GM18870 (cell line): ENCODE results near the gene TMEM255B.
"Not testable (repeated sequence)": the region's sequence is repeated elsewhere in the genome, so short reads cannot be mapped to it uniquely, and the experiment has no call there.

Source experiments
- ATAC-seq: cut with Tn5 transposase; IDR thresholded peaks from one replicate; pipeline ENCODE4 v1.9.1; 2021; ENCODE audit warnings: moderate library complexity; ENCODE audit not compliant: unreplicated experiment

TMEM255B gene

DNA sequence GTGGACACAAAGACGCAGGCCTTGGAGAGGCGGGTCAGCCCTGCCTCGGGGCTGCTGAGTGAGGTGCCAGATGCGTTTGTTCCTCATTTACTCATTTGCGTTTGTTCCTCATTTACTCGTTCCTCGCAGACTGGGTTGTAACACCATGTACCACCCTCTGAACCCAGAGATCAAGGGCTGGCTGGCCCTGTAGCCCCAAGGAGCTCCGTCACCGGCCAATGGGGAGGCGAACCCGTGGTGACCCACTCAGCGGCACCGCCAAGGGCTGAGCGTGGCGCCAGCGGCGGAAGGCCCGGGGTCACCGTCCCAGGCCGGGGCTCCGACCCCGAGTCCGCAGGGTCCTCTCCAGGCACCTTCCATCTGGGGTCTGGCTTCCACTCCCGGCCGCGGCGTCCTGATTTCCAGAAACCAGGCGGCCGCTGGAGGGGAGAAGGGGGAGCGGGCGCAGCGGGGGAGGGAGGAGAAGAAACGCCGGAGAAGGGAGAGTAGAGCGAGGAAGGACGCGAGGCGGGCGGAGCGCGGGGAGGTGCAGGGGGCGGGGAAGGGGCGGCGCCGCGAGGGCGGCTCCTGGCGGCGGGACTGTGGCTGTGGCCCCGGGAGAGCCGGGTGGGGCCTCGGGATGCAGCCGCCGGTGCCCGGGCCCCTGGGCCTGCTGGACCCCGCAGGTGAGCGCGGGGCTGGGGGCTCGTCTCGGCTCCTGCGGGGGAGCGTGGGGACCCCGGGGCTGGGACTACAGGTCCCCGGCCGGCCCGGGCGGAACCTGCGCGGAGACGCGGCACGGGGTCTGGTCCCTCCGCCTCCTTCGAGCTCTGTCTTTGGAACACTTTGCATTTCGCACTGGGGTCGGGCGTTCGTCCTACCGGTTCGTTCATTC, at the start of gene TMEM255B:
TMEM255B (plus strand) TSS at position 576 of the 874 bp plus-strand sequence; CDS start at position 620, 44 bp downstream.
- no peak for ATAC-seq

DNA sequence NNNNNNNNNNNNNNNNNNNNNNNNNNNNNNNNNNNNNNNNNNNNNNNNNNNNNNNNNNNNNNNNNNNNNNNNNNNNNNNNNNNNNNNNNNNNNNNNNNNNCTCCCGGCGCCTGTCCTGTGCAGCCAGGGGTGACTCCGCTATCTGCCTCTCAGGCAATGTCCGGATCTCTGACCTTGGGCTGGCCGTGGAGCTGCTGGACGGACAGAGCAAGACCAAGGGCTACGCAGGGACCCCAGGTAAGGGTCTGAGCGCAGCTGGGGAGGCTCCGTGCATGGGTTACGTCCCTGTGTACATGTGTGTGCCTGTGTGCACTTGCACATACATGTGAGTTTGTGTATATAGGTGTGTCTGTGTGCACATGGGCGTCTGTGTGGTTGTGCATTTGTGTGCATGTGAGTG, 36.1 kb upstream of the TMEM255B start:
- ATAC-seq: no peak

DNA sequence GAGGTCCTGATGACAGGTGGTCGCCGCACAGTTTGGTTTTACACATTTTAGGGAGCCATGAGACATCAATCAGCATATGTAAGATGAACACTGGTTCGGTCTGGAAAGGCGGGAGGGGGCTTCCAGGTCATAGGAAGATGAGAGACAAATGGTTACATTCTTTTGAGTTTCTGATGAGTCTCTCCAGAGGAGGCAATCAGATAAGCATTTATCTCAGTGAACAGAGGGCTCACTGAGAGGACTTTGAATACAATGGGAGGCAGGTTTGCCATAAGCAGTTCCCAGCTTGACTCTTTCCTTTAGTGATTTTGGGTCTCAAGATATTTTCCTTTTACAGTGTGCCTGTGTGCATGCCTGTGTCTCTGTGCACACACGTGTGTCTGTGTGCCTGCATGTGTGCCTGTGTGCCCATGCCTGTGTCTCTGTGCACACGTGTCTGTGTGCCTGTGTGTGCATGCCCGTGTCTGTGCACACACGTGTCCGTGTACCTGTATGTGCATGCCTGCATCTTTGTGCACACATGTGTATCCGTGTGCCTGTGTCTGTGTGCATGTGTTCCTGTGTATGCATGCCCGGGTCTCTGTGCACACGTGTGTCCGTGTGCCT, 35.5 kb upstream of the TMEM255B start:
- ATAC-seq: no peak

DNA sequence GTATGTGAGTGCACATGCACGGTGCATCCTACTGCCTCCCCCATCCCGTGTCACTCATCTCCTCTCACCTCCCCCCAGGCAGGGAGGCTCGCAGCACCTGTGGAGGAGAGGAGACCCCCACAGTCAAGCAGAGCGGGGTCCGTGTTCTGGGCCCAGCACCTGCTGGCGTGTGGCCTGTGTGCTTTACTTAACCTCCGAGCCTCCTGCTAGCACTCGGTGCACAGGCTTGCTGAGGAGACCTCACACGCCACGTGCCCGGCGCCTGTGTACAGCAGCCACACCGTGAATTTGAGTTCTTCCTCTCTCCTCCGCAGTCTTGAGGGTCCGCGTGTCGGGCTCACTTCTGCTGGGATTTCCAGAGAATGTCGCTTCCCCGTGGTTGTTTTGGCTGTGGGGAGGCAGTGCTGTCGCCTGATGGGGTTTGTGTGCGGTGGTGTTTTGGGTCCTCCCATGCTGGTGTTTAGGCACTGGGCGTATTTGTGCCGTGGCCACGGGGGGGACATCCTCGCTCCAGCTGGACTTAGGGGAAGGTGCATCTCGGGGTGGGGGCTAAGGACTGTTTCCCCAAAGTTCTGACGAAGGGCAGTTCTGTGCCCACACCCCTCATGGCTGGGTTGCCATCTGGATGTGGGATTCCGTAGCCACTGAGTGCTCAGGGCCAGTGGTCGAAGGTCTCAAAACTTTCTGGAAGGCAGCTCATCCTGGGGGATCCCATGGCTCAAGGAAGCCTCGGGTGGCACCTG, 34.8 kb upstream of the TMEM255B start:
- no peak for ATAC-seq

DNA sequence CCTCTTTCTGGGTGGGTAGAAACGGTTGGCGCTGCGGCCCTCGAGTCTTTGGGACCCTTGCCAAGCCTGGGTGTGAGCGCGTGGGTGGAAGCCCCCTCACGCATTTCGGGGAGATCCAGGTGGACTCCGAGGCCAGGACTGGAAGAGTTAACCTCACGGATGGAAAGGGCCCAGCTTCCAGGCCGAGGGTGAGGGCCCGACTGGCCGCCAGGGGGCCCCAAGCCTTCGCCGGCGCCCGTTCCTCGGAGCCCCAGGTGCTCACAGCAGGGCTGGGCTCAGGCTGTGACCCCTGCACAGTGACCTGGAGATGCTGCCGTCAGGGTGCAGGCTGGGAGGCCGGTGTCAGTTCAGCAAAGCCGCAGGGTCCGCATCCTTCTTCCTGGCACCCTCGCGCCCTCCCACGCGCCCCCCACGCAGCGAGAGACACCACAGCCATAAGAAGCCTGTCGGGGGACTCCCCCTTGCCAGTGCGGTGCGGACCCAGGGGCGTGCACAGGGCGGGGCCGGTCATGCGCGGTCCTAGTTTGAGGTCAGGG, 34.2 kb upstream of the TMEM255B start:
- ATAC-seq: no peak

DNA sequence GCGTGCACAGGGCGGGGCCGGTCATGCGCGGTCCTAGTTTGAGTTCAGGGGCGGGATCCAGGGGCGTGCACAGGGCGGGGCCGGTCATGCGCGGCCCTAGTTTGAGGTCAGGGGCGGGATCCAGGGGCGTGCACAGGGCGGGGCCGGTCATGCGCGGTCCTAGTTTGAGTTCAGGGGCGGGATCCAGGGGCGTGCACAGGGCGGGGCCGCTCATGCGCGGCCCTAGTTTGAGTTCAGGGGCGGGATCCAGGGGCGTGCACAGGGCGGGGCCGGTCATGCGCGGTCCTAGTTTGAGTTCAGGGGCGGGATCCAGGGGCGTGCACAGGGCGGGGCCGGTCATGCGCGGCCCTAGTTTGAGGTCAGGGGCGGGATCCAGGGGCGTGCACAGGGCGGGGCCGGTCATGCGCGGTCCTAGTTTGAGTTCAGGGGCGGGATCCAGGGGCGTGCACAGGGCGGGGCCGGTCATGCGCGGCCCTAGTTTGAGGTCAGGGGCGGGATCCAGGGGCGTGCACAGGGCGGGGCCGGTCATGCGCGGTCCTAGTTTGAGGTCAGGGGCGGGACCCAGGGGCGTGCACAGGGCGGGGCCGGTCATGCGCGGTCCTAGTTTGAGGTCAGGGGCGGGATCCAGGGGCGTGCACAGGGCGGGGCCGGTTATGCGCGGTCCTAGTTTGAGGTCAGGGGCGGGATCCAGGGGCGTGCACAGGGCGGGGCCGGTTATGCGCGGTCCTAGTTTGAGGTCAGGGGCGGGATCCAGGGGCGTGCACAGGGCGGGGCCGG, 33.5 kb upstream of the TMEM255B start:
- ATAC-seq: not testable (repeated sequence)

DNA sequence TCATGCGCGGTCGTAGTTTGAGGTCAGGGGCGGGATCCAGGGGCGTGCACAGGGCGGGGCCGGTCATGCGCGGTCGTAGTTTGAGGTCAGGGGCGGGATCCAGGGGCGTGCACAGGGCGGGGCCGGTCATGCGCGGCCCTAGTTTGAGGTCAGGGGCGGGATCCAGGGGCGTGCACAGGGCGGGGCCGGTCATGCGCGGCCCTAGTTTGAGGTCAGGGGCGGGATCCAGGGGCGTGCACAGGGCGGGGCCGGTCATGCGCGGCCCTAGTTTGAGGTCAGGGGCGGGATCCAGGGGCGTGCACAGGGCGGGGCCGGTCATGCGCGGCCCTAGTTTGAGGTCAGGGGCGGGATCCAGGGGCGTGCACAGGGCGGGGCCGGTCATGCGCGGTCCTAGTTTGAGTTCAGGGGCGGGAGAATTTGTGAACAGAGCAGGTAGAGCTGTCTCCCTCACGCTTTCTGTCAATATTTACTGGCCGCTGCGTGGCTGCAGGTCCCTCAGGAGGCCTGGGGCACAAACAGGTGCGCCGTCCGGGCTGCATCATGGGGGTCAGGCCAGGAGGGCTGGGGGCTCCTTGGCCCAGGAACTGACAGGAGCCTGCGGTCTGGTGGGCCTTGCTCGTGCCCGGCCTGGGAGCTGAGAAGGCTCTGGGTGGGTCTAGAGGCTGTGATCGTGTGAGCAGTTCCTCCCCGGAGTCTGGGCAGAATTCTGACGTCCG, 32.8 kb upstream of the TMEM255B start:
- not testable (repeated sequence) for ATAC-seq

DNA sequence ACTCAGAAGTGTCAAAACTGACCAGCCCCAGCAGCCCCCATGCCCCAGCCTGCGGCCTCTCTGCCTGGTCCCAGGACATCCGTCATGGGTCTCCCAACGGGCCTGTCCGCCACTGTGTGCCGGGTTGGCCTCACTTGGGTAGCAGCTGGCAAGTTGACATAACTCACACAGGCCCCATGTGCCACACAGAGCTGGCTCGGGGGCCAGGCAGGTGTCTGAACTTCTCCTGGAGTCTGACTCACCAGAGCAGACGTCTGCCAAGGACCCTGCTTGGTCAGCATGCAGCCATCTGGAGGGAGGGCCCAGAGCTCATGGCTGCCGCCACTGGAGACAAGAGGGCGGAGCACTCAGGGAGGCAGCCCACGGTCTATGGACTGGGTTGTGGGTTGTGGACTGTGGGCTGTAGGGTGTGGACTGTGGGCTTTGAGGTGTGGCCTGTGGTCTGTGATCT, 32.0 kb upstream of the TMEM255B start:
- no peak for ATAC-seq

DNA sequence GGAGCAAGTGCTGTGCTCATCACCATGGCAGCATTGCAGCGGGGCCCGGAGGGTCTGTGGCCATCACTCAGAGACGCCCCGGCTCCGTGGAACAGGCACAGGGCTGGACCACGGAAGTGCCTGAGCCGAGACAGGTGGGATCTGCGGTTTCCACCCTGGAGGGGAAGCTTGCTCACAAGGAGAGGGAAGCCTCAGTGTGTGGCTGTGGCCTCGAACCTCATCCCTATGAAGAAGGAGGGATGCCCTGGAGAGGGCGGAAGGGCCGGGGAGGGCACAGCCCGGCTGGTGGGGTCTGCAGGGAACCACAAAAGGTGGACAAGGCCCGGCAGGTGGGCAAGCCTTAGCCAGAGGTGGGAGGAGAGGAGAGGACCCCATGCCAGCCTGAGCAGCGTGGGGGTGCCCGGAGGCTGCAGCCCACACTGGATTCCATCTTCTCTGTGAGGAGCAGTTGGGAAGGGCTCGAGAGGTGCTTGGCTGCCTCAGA, 30.4 kb upstream of the TMEM255B start:
- no peak for ATAC-seq

DNA sequence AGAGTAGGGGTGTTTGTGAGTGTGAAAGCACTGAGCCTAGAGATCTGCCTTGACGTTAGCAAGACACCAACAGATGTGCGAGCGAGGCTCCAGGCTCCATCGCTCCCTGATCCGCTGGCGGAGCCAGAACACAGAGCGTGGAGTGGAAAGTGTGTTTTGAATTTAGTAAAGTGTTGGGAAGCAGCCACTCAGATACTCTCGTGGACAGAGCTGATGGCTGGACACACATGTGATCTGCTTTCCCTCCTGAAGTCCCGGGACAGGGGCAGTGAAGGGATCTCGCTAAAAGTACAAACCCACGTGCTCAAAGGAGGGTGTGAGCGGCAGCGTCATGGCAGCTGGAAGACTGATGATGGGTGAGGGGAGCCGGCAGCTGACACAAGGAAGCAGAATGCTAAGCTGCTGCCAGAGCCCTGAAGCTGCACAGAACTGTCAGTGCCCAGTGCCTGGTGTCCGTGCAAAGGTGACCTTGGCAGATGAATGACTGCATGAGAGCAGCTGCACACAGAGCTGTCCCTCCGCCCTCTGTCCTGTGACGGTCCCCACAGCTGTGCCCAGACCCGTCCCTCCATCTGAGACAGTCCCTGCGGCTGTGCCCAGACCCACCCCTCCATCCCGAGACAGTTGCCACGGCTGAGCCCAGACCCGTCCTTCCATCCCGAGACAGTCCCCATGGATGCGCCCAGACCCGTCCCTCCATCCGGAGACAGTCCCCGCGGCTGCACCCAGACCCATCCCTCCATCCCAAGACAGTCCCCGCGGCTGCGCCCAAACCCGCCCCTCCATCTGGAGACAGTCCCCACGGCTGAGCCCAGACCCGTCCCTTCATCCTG, 29.6 kb upstream of the TMEM255B start:
- no peak for ATAC-seq

DNA sequence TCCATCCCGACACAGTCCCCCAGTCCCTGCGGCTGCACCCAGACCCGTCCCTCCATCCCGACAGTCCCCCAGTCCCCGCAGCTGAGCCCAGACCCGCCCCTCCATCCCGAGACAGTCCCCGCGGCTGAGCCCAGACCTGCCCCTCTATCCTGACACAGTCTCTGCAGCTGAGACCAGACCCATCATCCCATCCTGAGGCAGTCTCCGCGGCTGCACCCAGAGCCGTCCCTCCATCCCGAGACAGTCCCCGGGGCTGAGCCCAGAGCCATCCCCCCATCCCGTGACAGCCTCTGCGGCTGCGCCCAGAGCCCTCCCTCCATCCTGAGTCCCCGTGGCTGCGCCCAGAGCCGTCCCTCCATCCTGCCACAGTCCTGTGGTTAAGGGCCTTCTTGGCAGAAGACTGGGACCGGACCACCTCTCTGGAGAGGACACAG, 28.8 kb upstream of the TMEM255B start:
- no peak for ATAC-seq

DNA sequence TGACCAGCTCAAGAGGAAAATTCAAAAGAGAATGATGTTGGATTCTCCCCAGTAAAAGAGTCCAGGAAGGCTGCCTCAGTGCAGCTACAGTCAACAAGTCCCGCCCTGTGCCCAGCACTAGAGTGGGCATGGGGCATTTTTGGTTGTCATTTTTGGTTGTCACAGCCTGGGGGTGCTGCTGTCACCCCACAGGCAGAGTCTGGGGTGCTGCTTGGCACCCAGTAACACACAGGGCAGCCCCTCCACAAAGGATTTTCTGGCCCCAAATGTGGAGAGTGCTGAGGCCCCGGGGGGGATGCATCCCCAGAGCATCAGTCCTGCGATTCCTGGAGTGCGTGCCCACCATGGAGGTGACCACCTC, 28.2 kb upstream of the TMEM255B start:
- ATAC-seq: no peak

DNA sequence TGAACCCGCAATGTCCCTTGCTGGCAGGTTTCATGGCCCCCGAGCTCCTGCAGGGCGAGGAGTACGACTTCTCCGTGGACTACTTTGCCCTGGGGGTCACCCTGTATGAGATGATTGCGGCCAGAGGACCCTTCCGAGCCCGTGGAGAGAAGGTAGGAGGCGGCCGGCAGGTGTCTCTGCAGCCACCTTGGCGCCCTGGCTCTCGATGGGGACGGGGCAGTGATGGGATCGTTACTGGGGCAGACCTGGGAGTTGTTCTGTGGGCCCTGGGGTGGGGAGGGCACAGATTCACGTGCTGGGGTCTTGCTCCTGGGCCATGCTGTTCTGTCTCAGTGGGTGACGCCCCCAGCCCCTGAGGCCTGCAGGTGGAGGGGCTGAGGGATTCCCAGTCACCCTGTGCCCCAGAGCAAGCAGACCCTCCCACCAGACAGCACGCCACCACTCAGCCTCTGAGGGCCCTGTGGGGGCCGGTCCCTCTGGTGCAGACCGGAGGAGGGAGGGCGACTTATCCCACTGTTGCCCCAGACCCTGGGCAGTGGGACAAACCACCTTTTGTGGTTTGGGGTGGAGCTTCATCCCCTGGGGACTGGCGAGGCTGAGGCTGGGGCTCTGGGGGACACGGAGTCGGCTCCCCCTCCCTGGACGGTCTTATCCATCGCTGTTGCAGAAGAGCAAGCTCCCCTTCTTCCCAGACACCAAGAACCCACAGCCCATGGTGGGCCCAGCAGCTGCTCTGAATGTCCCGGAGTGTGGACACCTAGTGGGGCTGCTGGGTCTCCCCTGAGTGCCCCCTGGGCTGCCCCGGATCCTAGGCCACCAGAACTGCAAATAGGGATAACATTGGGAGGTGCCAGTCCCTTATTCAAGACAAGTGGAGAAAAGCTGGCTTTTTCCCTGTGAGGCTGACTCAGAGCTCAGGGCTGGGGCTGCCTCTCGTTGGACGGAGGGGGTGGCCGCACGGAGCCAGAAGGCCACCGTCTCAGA, 27.5 kb upstream of the TMEM255B start:
- no peak for ATAC-seq

DNA sequence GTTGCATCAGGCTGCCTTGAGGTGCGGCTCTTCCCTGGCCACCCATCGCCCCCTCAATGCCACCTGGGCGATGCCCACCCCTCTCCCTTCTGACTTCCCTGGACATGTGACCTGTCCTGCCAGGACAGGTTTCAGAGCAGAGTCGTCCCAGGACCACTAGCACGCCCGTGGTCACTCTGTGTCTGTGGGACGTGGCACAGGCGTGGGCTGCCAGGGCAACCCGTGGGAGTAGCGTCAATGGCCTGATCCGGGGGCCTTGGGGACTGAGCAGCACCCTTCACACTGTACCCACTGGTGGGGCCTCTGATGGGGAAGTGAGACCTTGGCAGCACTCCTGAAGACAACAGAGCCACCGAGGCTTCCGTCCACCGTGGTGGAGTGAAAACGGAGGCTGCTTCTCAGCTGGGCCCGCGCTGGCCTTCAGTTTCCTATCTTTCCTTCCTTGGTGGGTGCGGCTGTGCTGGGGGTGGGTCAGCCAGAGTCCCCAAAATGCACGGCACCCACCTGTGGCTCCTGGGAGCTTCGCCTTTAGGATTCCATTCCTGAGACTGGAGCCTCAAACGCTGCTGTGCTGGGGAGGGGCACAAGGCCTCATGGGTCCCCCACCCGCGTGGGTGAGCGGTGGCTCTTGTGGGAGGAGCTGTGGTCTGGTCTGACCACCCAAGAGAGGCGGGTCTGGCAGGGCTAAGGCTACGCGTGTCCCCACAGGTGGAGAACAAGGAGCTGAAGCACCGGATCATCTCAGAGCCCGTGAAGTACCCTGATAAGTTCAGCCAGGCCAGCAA, 26.7 kb upstream of the TMEM255B start:
- ATAC-seq: no peak

DNA sequence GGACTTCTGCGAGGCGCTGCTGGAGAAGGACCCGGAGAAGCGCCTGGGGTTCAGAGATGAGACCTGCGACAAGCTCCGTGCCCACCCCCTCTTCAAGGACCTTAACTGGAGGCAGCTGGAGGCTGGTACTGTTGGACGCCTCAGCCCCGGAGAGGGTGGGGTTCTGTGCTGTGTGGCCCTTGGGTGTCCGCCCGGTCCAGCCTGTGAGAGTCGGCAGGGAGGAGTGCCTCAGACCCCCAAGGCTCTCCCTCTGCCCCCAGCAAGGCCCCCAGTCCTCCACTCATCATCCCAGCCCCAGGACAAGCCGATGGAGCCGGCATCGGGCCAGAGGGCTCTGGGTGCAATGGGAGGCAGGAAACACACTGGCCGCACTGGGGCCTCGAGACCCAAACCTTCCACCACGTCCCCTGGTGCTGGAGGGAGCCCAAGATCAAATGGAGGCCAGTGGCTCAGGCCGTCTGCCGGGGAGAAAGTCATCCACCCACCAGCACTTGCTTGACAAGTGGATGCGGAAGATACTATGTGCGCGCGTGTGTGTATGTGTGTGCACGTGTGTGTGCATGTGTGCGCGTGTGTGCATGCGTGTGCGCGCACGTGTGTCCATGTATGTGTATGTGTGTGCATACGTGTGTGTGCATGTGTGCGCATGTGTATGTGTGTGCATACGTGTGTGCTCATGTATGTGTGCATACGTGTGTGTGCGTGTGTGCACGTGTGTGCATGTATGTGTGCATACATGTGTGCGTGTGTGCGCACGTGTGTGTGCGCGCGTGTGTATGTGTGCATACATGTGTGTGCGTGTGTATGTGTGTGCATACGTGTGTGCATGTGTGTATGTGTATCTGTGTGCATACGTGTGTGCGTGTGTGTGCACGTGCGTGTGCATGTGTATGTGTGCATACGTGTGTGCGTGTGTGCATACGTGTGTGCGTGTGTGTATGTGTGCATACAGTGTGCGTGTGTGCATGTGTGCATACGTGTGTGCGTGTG, 25.8 kb upstream of the TMEM255B start:
- no peak for ATAC-seq
